Activated CD4-positive, alpha-beta T cell treated with anti-CD3 and anti-CD28 coated beads, Interleukin-2, amount 10 ng/mL, durations not matched to agents 7 days and 5 days (primary cell): ENCODE results near the gene CENPB. TPM values are rescaled to one million over a fixed set of nuclear protein-coding genes. Genes with fewer than 3 reads are reported as not detected.
A peak's percentile ranks its signal among the peaks of the same experiment; 100 is the strongest.
"Not testable (repeated sequence)": the region's sequence is repeated elsewhere in the genome, so short reads cannot be mapped to it uniquely, and the experiment has no call there.

Experiments used
- CTCF ChIA-PET: fragments of 350-600 bp; sonication (Branson Sonifier 250); formaldehyde crosslinking; loops from one replicate; lab custom pipeline; 2021; ENCODE audit warnings: antibody characterized with exemption; lab: Charles Lee
- POLR2A ChIA-PET: fragments of 350-600 bp; sonication (Branson Sonifier 250); formaldehyde crosslinking; loops from one replicate; lab custom pipeline; 2021; ENCODE audit warnings: antibody characterized with exemption; lab: Charles Lee
- DNase-seq: peaks from one replicate; pipeline ENCODE4 v3.0.0-alpha.2; 2020
- H3K27ac Mint-ChIP-seq: one replicate; pipeline ENCODE4 v1.8.0; 2021; ENCODE audit warnings: mild to moderate bottlenecking, moderate library complexity, mixed read lengths
- H3K27me3 Mint-ChIP-seq: one replicate; pipeline ENCODE4 v1.8.0; 2021; ENCODE audit warnings: mixed read lengths
- H3K36me3 Mint-ChIP-seq: one replicate; pipeline ENCODE4 v1.8.0; 2021; ENCODE audit warnings: low read depth, mixed read lengths
- H3K4me1 Mint-ChIP-seq: one replicate; pipeline ENCODE4 v1.8.0; 2021; ENCODE audit warnings: mixed read lengths
- H3K4me3 Mint-ChIP-seq: one replicate; pipeline ENCODE4 v1.8.0; 2021; ENCODE audit warnings: mild to moderate bottlenecking, moderate library complexity, mixed read lengths
- H3K9me3 Mint-ChIP-seq: one replicate; pipeline ENCODE4 v1.8.0; 2021; ENCODE audit warnings: mixed read lengths
- total RNA-seq, 2 experiments: library from RNA; stranded (reverse); gene quantifications; one replicate each; pipeline ENCODE4 v1.2.3, GENCODE V29; 2021

Gene CENPB
- total RNA-seq, 2 experiments from 2014 or later, result 77.8 to 85.6 TPM

DNA sequence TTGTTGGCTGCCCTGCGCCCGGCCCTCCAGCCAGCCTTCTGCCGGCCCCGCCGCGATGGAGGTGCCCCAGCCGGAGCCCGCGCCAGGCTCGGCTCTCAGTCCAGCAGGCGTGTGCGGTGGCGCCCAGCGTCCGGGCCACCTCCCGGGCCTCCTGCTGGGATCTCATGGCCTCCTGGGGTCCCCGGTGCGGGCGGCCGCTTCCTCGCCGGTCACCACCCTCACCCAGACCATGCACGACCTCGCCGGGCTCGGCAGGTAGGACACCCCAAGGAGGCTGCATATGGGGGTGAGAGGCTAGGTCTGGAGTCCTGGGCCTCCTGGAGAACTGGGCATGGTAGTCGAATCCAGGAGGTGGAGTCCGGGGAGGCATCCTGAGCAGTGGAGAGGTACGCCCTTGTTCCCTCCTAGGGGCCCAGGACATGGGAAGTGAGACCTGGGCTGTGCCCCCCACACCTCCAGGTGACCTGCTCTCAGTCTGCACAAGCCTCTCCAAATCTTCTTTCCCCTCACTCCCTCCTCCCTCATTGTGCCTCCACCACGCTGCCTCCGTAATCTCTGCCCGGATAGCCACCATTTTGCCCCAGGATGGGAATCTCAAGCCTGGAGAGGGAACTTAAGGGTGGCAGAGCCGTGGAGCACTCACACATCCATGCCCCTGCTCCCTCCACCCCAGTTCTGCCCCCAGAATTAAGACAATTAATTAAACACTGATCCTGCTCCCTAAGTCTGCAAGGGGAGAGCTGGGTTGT, 10.1 kb upstream of the CENPB start:
- DNase-seq, result no peak
- H3K4me1 Mint-ChIP-seq, result peaks cover 47% of the 10 kb centered on the region
- H3K9me3 Mint-ChIP-seq, result no peaks in the 10 kb centered on the region
- peak overlapping the region; percentile 92 for H3K27ac Mint-ChIP-seq
- peaks cover 54% of the 10 kb centered on the region for H3K36me3 Mint-ChIP-seq
- H3K27me3 Mint-ChIP-seq, result no peaks in the 10 kb centered on the region
- ChIA-PET POLR2A (interaction anchor here (0.6 to 1.0 kb wide), 2 partner anchors 24 to 58 kb away, joined by 3 to 4 read pairs; partner anchors contain the start of gene AP5S1), CTCF (interaction anchor here (0.6 to 2.6 kb wide), 7 partner anchors 9 to 24 kb away, joined by 3 to 12 read pairs (median 6); partner anchors contain the start of genes AP5S1 and CENPB)
- H3K4me3 Mint-ChIP-seq, result peak overlapping the region; percentile 92

GRCh38 chr20:3795511-3796468, 9.2 kb upstream of the CENPB start, which contains the start of gene CDC25B:
TSS of gene CDC25B (plus strand) at chr20:3796310. CDS start at chr20:3796532, 222 bp downstream.
- DNase-seq, result peak; percentile 95
- POLR2A ChIA-PET, result interaction anchor here (0.6 to 1.0 kb wide), 3 partner anchors 25 to 125 kb away, joined by 3 to 4 read pairs (median 3); partner anchors contain the start of gene AP5S1
- CTCF ChIA-PET, result interaction anchor here (0.6 to 2.6 kb wide), 8 partner anchors 8 to 259 kb away, joined by 3 to 12 read pairs (median 4); partner anchors contain the start of genes AP5S1 and CENPB
- Mint-ChIP-seq H3K4me3 (peak within 1 kb of the TSS; percentile 92), H3K27me3 (no peaks in the 10 kb centered on the region), H3K4me1 (peaks cover 40% of the 10 kb centered on the region), H3K9me3 (no peaks in the 10 kb centered on the region), H3K27ac (peak within 1 kb of the TSS; percentile 98), H3K36me3 (peaks cover 46% of the 10 kb centered on the region)

- CTCF ChIA-PET, result interaction anchor here (0.9 to 2.6 kb wide), 3 partner anchors 9 to 25 kb away, joined by 3 to 12 read pairs (median 6); partner anchors contain the start of genes AP5S1 and CENPB
- POLR2A ChIA-PET, result no interaction called here
- peak overlapping the region; percentile 98 for H3K27ac Mint-ChIP-seq
Observed at GRCh38 chr20:3794701-3795420, 8.3 kb upstream of the CENPB start.

DNA sequence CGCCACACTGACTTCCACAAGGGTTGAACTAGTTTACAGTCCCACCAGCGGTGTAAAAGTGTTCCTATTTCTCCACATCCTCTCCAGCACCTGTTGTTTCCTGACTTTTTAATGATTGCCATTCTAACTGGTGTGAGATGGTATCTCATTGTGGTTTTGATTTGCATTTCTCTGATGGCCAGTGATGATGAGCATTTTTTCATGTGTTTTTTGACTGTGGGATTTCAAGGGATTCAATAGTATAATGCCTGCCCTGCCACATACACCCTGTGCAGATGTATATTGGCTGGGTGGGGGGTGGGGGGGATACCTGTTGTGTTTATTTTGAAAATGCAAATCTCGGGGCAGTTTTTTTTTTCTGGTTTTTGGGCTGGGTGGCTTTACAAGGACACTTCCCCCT, 7.6 kb upstream of the CENPB start:
- DNase-seq, POLR2A ChIA-PET, H3K9me3 Mint-ChIP-seq, H3K27me3 Mint-ChIP-seq, H3K27ac Mint-ChIP-seq: not testable (repeated sequence)
- peaks cover 30% of the 10 kb centered on the region for H3K36me3 Mint-ChIP-seq
- peaks cover 24% of the 10 kb centered on the region for H3K4me1 Mint-ChIP-seq
- CTCF ChIA-PET, result interaction anchor here (0.9 to 2.6 kb wide), 2 partner anchors 8 to 26 kb away, joined by 3 to 12 read pairs; partner anchors contain the start of genes AP5S1 and CENPB
- H3K4me3 Mint-ChIP-seq, result peak overlapping the region; percentile 49

More at GRCh38 chr20:3794701-3795420, 8.3 kb upstream of the CENPB start:
- Mint-ChIP-seq H3K9me3 (no peaks in the 10 kb centered on the region), H3K4me3 (peak overlapping the region; percentile 92), H3K36me3 (peaks cover 37% of the 10 kb centered on the region), H3K4me1 (peaks cover 31% of the 10 kb centered on the region), H3K27me3 (no peaks in the 10 kb centered on the region)
- no peak for DNase-seq

GRCh38 chr20:3789201-3789600, 2.7 kb upstream of the CENPB start:
- H3K4me1 Mint-ChIP-seq, result peaks cover 34% of the 10 kb centered on the region
- CTCF ChIA-PET, result interaction anchor here (0.6 to 7.0 kb wide), 6 partner anchors 11 to 65 kb away, joined by 3 to 77 read pairs (median 5); partner anchors contain the start of gene AP5S1
- H3K27me3 Mint-ChIP-seq, DNase-seq, H3K36me3 Mint-ChIP-seq, H3K9me3 Mint-ChIP-seq, H3K27ac Mint-ChIP-seq: not testable (repeated sequence)
- H3K4me3 Mint-ChIP-seq, result peak overlapping the region; percentile 27
- POLR2A ChIA-PET, result interaction anchor here (0.6 kb wide), 2 partner anchors 13 to 32 kb away, joined by 4 to 7 read pairs; no protein-coding TSS in a partner anchor

DNA sequence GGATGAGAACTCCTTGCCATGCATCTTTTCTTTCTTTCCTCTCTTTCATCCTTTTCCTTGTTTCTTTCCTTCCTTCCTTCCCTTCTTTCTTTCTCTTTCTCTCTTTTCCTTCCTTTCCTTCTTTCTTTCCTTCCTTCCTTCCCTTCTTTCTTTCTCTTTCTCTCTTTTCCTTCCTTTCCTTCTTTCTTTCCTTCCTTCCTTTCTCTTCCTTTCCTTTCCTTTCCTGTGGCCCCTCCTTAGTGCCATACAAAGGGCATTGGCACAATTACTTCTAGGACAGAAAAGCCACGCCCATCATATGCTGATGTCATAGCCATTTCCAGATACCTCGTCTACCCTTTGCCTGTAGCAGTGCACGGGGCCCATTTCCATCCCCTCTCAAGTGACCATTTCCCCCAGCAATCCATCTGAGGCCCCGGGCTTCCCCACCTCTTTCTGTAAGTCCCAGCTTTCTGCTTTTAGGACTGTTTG, 2.2 kb upstream of the CENPB start:
- H3K27ac Mint-ChIP-seq, result no peak overlapping the region
- ChIA-PET CTCF (interaction anchor here (0.5 to 7.0 kb wide), 6 partner anchors 11 to 335 kb away, joined by 3 to 77 read pairs (median 4); partner anchors contain the start of gene AP5S1), POLR2A (interaction anchor here (0.6 kb wide), 2 partner anchors 13 to 33 kb away, joined by 4 to 7 read pairs; no protein-coding TSS in a partner anchor)
- H3K4me1 Mint-ChIP-seq, result peaks cover 33% of the 10 kb centered on the region
- H3K36me3 Mint-ChIP-seq, result peaks cover 6% of the 10 kb centered on the region
- DNase-seq, result no peak
- H3K27me3 Mint-ChIP-seq, result no peaks in the 10 kb centered on the region
- peak overlapping the region; percentile 27 for H3K4me3 Mint-ChIP-seq
- H3K9me3 Mint-ChIP-seq, result no peaks in the 10 kb centered on the region

DNA sequence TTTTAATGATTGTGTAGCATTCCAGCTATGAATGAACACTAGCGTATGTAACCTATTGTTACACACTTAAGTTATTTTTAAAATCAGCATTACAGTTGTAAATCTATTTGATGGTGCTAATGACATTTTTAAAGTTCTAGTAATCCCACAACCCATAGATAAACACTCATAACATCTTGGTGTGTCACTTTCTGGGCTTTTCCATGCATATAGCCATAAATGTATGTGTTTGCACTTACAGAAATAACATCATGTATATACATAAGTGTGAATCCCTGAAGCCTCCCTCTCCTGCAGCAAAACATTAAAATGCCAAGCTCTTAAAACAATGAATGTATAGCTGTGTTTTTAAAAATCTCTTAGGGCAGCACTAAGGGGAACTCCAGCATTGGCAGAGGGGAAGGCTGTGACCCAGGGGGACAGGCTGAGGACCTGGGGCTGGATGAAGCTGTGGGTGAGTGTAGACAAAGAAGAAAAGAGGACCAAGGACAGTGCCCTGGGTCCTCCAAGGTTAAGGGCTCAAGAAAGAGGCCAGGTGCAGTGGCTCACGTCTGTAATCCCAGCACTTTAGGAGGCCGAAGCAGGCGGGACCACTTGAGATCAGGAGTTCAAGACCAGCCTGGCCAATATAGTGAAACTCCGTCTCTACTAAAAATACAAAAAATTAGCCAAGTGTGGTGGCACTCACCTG, 929 bp upstream of the CENPB start:
- Mint-ChIP-seq H3K27me3 (no peaks in the 10 kb centered on the region), H3K9me3 (no peaks in the 10 kb centered on the region), H3K4me1 (peaks cover 38% of the 10 kb centered on the region), H3K4me3 (peak overlapping the region; percentile 75), H3K27ac (peak overlapping the region; percentile 66), H3K36me3 (peaks cover 11% of the 10 kb centered on the region)
- ChIA-PET CTCF (interaction anchor here (0.8 to 7.0 kb wide), 16 partner anchors 8 to 259 kb away, joined by 3 to 77 read pairs (median 4); partner anchors contain the start of genes ADISSP, AP5S1 and CDC25B), POLR2A (interaction anchor here (0.8 kb wide), 1 partner anchor 29 kb away, joined by 3 read pairs; no protein-coding TSS in a partner anchor)
- no peak for DNase-seq

- POLR2A ChIA-PET, result interaction anchor here (1.0 kb wide), 2 partner anchors 34 to 89 kb away, joined by 3 to 5 read pairs; partner anchors contain the start of gene AP5S1
- peak overlapping the region; percentile 82 for H3K27ac Mint-ChIP-seq
- no peaks in the 10 kb centered on the region for H3K27me3 Mint-ChIP-seq
- H3K36me3 Mint-ChIP-seq, result peaks cover 12% of the 10 kb centered on the region
- H3K4me3 Mint-ChIP-seq, result peak overlapping the region; percentile 84
- H3K9me3 Mint-ChIP-seq, result no peaks in the 10 kb centered on the region
- CTCF ChIA-PET, result interaction anchor here (0.6 to 7.0 kb wide), 23 partner anchors 8 to 351 kb away, joined by 3 to 77 read pairs (median 4); partner anchors contain the start of genes ADISSP, AP5S1 and CDC25B
- peak; percentile 49 for DNase-seq
- H3K4me1 Mint-ChIP-seq, result peaks cover 48% of the 10 kb centered on the region
Observed at GRCh38 chr20:3786126-3786484, 435 bp downstream of the CENPB start.

GRCh38 chr20:3785240-3786125, 1.1 kb downstream of the CENPB start:
- Mint-ChIP-seq H3K4me3 (peak overlapping the region; percentile 84), H3K9me3 (no peaks in the 10 kb centered on the region), H3K27me3 (peaks cover 5% of the 10 kb centered on the region), H3K4me1 (peaks cover 53% of the 10 kb centered on the region), H3K27ac (peak overlapping the region; percentile 47), H3K36me3 (peaks cover 12% of the 10 kb centered on the region)
- no peak for DNase-seq
- ChIA-PET POLR2A (no interaction called here), CTCF (interaction anchor here (0.8 to 7.0 kb wide), 16 partner anchors 10 to 352 kb away, joined by 3 to 77 read pairs (median 4); partner anchors contain the start of genes ADISSP, AP5S1 and CDC25B)

GRCh38 chr20:3784863-3785239, 1.7 kb downstream of the CENPB start:
- peak overlapping the region; percentile 73 for H3K27ac Mint-ChIP-seq
- no peak for DNase-seq
- POLR2A ChIA-PET, result interaction anchor here (1.7 kb wide), 1 partner anchor 17 kb away, joined by 3 read pairs; the partner anchor contains the start of gene ADISSP
- H3K36me3 Mint-ChIP-seq, result peaks cover 12% of the 10 kb centered on the region
- H3K9me3 Mint-ChIP-seq, result no peaks in the 10 kb centered on the region
- H3K4me3 Mint-ChIP-seq, result peak overlapping the region; percentile 57
- peaks cover 55% of the 10 kb centered on the region for H3K4me1 Mint-ChIP-seq
- CTCF ChIA-PET, result interaction anchor here (0.5 to 7.0 kb wide), 5 partner anchors 10 to 340 kb away, joined by 3 to 77 read pairs (median 4); partner anchors contain the start of genes ADISSP, AP5S1 and CDC25B
- peaks cover 8% of the 10 kb centered on the region for H3K27me3 Mint-ChIP-seq
